Embryonic facial prominence (tissue), 1 donor: ENCODE results near the gene LHPP.
A peak's percentile ranks its signal among the peaks of the same experiment; 100 is the strongest.
"Not testable (repeated sequence)": the region's sequence is repeated elsewhere in the genome, so short reads cannot be mapped to it uniquely, and the experiment has no call there.

Experiments used
- DNase-seq: peaks from one replicate; pipeline ENCODE4 v3.0.0-alpha.2; 2016; ENCODE audit errors: extremely low spot score

The LHPP gene

DNA sequence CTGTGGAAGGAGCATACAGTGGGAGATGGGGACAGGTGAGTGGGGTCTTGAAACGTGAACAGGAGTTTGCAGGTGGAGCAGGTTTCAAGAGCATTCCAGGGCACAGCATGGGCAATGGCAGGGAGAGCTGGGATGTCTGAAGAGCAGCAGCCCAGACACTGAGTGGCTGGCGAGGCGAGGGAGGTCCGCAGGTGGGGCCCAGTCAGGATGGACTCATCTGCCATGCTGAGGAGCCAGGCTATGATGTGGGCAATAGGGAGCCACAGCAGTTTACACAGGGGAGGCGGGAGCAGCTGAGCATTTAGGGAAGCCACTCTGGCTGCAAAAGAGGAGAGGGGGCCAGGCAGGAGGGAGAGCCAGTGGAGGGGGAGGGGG lies 143.8 kb downstream of the LHPP start:
- DNase-seq = no peak

- DNase-seq = no peak
These were observed 144.5 kb downstream of the LHPP start for GRCh38 chr10:124605856-124606812.

DNA sequence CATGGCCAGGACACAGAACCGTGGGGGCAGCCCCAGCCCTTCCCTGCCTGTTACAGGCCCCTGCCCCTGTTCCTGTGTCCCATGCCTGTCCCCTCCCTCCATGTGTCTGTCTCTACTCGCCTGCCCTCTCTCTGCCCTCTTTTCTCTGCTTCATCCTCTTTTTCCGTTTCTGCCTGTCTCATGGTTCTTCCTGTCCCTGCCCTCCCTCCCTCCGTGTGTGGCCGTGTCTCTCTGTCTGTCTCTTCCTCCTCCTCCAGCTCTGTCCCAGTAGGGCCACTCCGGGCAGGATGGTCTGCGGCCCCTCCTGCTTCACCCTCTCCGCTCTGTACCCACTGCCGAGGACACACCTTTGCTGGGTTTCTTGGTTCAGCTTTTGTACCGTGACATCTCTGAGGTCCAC lies 145.2 kb downstream of the LHPP start:
- DNase-seq = no peak

- DNase-seq = no peak
These were observed 146.1 kb downstream of the LHPP start for GRCh38 chr10:124607693-124608092.

- no peak for DNase-seq
These were observed 146.6 kb downstream of the LHPP start for GRCh38 chr10:124608093-124608721.

DNA sequence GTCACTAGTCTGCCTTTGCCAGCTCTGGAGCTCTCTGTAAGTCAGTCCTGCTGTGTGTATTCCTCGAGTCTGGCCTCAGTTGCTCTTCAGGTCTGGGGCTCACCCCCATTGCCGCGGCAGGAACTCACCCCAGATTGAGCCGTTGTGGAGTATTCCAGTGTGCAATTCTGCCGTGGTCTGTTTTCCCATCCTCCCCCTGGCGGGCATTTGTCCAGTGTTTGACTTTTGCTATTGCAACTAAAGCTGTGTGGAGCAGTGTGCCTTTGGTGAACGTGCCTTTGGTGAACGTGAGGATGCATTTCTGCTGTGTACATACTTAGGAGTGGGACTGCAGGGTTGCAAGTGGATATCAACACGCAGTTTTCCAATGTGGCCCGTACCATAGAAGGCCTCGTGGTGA lies 148.1 kb downstream of the LHPP start:
- DNase-seq = no peak

DNA sequence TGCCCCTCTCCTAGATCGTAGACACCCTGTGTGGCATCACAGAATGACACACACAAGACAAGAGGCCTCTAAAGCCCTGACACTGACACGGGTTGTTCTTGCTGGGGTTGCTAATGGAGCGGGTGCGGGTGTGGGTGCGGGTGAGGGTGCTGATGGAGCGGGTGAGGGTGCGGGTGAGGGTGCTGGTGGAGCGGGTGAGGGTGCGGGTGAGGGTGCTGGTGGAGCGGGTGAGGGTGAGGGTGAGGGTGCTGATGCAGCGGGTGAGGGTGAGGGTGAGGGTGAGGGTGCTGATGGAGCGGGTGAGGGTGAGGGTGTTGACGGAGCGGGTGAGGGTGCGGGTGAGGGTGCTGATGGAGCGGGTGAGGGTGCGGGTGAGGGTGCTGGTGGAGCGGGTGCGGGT lies 148.6 kb downstream of the LHPP start:
- not testable (repeated sequence) for DNase-seq

DNA sequence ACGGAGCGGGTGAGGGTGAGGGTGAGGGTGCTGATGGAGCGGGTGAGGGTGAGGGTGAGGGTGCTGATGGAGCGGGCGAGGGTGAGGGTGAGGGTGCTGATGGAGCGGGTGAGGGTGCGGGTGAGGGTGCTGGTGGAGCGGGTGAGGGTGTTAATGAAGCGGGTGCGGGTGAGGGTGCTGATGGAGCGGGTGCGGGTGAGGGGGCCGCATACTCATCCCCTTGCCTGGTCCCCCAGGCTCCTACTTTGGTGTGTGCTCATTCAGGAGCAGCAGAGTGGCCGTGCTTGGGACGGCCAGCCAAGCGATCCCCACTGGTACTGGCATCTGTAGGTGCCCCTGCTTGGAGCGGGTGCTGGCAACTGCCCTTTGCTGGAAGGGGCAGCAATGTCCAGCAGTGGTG lies 149.2 kb downstream of the LHPP start:
- not testable (repeated sequence) for DNase-seq

GRCh38 chr10:124611738-124612137 lies 150.1 kb downstream of the LHPP start:
- no peak for DNase-seq

DNA sequence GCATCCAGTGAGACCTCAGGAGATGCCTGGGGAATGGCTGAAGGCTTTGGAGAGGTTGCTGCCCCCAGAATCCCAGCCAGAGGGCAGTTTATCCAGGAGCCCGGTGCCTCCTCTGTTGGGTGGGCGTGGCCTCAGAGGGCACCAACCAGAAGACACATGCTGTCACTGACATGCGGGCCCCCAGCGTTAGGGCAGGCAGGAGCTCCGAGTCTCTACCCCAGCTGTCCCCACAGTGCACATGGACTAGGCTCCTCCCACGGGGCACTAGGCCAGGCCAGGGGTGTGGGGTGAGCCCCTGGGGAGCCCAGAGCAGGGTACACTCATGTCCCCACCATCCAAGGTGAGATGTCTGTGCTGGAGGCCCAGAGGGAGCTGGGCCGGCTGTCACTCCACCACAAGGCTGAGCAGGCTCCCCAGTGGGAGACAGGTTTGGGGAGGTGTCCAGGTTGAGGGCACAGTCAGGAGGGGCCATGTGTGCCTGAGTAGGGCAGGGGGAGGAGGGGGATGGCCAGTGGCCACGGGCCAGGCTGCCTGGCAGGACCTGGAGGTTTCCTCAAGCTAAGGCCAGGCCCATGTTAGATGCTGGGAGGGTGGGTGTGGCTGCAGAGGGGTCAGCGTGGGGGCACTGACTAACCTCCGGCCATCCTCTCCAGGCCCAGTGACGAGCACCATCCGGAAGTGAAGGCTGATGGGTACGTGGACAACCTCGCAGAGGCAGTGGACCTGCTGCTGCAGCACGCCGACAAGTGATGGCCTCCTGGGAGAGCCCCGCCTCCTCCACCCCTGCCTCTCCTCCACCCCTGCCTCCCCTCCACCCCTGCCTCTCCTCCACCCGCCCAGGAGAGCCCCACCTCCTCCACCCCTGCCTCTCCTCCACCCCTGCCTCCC lies 151.2 kb downstream of the LHPP start:
- DNase-seq = no peak

DNA sequence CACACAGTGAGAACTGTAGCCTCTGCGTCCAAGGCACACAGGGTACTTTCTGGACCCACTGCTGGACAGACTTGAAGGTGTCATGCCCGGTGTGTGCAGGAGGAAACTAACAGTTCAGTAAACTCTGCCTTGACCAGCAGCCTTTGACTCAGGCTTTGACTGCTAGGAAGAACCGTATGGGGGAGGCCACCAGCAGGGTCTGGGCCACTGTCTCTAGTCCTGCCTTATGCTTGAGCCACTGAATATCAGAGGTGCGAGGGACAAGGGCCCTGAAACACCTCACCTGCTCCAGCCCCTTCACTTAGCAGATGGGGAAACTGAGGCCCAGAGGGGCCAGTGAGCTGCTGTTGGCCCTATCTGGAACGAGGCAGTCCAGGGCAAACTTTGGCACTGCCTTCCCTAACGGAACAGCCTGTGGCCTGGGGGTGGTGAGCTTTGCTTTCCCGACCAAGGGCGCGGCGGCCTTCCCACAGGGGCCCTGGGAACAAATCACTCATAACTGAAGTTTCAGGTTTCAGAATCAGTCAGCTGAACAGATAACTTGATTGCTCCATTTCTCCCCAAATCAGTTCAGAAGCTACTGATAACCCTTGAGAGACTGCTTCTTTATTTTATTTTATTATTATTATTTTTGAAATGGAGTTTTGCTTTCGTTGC lies 152.5 kb downstream of the LHPP start:
- no peak for DNase-seq

DNA sequence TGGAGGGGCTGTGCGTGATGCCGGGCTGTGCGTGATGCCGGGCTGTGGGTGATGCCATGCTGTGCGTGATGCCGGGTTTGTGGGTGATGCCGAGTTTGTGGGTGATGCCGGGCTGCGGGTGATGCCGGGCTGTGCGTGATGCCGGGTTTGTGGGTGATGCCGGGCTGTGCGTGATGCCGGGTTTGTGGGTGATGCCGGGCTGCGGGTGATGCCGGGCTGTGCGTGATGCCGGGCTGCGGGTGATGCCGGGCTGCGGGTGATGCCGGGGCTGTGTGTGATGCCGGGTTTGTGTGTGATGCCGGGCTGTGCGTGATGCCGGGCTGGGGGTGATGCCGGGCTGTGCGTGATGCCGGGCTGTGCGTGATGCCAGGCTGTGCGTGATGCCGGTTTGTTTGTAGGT lies 153.6 kb downstream of the LHPP start:
- no peak for DNase-seq

GRCh38 chr10:124616040-124616835 lies 154.6 kb downstream of the LHPP start:
- DNase-seq = no peak

DNA sequence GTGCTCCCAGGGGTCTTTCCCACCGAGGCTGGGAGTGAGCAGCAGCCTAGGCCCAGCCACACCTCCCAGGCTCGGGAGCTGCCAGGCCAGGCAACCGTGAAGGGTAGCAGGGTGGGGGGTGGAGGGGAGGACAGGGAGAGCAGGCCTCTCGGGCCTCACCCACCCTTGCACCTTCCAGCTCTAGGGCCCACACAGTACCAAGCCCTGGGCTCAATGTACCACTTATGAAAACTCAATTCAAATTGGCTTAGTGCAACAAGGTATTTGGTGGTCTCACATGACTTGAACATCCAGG lies 155.2 kb downstream of the LHPP start:
- no peak for DNase-seq

- no peak for DNase-seq
These were observed 156.9 kb downstream of the LHPP start for GRCh38 chr10:124618470-124619073.

DNA sequence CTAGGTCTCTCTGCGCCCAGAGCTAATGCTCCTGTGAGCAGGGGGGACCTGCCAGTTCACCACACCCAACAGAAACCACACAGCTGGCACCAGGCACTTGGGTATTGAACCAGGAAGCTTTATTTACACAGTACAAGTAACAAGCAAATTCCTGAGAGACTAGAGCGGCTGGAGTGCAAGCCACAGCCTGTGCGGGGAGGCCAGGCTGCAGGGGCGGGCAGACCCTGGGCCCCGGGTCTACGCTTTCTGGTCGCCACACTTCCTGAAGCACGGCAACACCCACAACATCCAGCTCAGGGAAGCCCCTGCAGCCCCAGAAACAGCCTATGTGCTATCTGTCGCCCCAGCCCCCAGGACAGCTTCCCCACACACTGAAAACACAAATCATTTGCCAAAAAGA lies 157.6 kb downstream of the LHPP start:
- peak; percentile 27 for DNase-seq

DNA sequence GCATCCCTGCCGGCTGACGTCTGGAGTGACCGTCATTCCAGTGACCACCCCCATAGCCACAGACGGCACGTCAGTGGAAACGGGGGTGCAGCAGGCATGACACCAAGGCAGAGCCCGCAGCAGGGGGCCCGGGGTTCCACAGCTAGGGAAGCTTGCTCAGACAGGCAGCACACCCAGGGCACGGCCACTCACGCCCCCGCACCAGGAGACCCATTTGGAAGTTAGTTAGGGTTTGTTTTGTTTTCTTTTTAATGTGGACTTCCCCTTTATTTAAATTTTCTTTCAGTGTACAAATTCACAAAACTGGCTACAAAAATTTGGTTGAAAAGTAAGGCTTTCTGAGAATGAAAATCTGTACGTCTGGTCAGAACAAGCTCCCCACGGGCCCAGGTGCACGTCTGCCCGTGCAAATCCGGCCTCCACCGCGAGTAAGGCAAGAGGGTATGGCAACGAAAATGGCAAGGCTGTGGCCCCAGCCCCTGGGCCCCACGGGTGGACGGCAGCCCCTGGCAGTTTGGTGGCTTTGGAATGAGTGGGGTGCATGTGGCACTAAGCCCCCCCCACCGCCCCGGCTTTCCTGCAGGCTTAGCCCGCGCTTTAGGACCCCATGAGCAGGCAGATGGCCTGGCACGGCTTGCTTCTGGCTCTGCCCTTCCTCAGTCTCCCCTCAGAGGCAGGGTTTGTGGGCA lies 158.3 kb downstream of the LHPP start:
- DNase-seq = no peak

- no peak for DNase-seq
These were observed 160.0 kb downstream of the LHPP start for GRCh38 chr10:124621637-124622036.

GRCh38 chr10:124622158-124622557 lies 160.5 kb downstream of the LHPP start:
- no peak for DNase-seq
